Panc1 (cell line): ENCODE results near the gene HLA-DOB.
A peak's percentile ranks its signal among the peaks of the same experiment; 100 is the strongest.

Experiments used
- REST ChIP-seq, 2 experiments: IDR thresholded peaks; 2 replicates each; pipeline ENCODE4 v1.6.1; 2011 to 2012; ENCODE audit warnings: low read depth in 2 of 2, control low read depth in 1 of 2, low read length in 1 of 2, mild to moderate bottlenecking in 1 of 2, moderate library complexity in 1 of 2; ENCODE audit not compliant: insufficient read depth in 1 of 2
- TF ChIP-seq, protein P1 (sequence below): fragments of 450-650 bp; IDR thresholded peaks from 2 replicates; pipeline ENCODE4 v1.5.1; 2017; ENCODE audit warnings: mild to moderate bottlenecking

DNA sequence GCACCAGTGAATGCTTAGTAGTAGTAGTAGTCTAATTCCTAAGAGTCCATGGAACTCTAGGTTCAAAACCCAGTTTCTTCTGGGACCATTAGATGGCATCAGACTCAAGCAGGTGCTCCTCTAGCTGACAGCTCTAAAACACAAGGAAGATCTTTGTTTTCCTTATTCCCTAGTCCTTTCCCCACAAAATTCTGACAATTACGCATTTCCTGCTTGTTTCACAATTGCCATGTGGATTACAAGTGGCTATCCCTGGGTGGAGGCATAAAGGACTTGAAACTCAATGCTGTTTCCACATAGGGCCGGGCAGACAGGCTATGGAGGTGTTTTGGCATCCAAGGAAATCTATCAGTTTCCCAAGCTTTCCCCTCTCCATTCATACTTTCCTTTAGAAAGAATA, 9.2 kb upstream of the HLA-DOB start:
- TF ChIP-seq, protein P1, sequence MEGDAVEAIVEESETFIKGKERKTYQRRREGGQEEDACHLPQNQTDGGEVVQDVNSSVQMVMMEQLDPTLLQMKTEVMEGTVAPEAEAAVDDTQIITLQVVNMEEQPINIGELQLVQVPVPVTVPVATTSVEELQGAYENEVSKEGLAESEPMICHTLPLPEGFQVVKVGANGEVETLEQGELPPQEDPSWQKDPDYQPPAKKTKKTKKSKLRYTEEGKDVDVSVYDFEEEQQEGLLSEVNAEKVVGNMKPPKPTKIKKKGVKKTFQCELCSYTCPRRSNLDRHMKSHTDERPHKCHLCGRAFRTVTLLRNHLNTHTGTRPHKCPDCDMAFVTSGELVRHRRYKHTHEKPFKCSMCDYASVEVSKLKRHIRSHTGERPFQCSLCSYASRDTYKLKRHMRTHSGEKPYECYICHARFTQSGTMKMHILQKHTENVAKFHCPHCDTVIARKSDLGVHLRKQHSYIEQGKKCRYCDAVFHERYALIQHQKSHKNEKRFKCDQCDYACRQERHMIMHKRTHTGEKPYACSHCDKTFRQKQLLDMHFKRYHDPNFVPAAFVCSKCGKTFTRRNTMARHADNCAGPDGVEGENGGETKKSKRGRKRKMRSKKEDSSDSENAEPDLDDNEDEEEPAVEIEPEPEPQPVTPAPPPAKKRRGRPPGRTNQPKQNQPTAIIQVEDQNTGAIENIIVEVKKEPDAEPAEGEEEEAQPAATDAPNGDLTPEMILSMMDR: peak; percentile 60
- TF ChIP-seq REST (IDR thresholded peaks at IDR 0.05; ENCODE audit: insufficient read depth in 1 of 2, low read depth in 2 of 2, low read length in 1 of 2): no peak
